BLaER1 treated with 17β-estradiol and CSF1 and Interleukin-3, amounts not matched to agents 10 nM and 100 nM (cell line): ENCODE results near the gene VIM.

Experiments used
- H3K27ac ChIP-seq, 11 experiments: shearing (Covaris generic); formaldehyde crosslinking; 2 replicates each; pipeline ENCODE4 v1.8.1; 2022
- H3K27me3 ChIP-seq, 11 experiments: shearing (Covaris generic); formaldehyde crosslinking; 2 replicates each; pipeline ENCODE4 v1.8.1; 2022
- H3K36me3 ChIP-seq, 11 experiments: shearing (Covaris generic); formaldehyde crosslinking; 2 replicates each; pipeline ENCODE4 v1.8.1; 2022
- H3K4me1 ChIP-seq, 10 experiments: shearing (Covaris generic); formaldehyde crosslinking; 2 replicates each; pipeline ENCODE4 v1.8.1; 2022
- H3K4me2 ChIP-seq, 11 experiments: shearing (Covaris generic); formaldehyde crosslinking; 2 replicates each; pipeline ENCODE4 v1.8.1; 2022
- H3K4me3 ChIP-seq, 10 experiments: shearing (Covaris generic); formaldehyde crosslinking; 2 replicates each; pipeline ENCODE4 v1.8.1; 2022
- H3K9ac ChIP-seq, 11 experiments: shearing (Covaris generic); formaldehyde crosslinking; 2 replicates each; pipeline ENCODE4 v1.8.1; 2022
- H3K9me3 ChIP-seq, 11 experiments: shearing (Covaris generic); formaldehyde crosslinking; replicated peaks in 1 of 11; 2 replicates each; pipeline ENCODE4 v1.8.1; 2022
- H4K20me1 ChIP-seq, 11 experiments: shearing (Covaris generic); formaldehyde crosslinking; 2 replicates each; pipeline ENCODE4 v1.8.1; 2022
- Cebpa-rat ChIP-seq, 11 experiments: shearing (Covaris generic); IDR thresholded peaks; 2 replicates each; pipeline ENCODE4 v1.8.1; 2022

Gene VIM

DNA sequence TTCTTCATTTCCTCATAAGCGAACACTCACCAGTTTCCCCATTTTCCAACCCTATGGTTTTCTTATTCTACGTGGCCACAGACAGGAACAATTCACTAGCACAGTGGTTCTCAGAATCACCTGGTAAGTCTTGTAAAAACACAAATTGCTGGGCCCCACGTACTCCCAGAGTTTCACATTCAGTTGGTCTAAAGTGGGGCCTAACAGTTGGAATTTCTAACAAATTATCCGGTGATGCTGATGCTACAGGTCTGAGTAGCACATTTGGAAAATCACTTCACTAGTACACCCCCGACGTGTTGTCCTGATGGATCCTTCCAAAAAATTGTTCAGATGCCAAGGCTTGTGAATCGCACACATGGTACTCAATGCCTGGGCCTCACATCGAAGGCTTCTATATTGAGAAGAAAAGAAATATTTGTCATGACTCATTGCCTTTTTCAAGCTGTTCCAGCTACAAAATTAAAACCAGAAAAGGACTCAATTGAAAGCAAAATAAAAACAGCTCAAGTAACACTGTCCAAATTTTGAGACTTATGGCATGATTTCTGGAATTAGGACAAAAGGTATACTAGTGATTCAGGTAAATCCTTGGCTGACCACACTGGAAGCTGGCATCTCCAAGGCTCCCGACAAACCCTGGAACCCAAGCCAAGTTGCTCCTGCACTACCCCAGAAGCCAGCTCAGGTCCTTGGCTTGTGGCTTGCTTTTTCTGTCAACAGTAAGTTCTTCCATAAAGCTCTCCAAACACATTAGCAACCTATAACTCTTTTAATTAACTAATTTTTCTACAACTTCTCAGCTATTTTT, 12.9 kb upstream of the VIM start:
- peak overlapping the region in 10 of 11 experiments; percentile 47 to 99 (median 82); a peak in 17 of 22 replicates for H3K27ac ChIP-seq
- no peaks in the 10 kb centered on the region for H3K27me3 ChIP-seq
- H3K4me3 ChIP-seq = no peak overlapping the region
- H3K36me3 ChIP-seq = no peaks in the 10 kb centered on the region
- peaks cover 0 to 65% (median 29%) of the 10 kb centered on the region in 10 experiments; a peak in 17 of 20 replicates for H3K4me1 ChIP-seq
- TF ChIP-seq Cebpa-rat (IDR thresholded peaks at IDR 0.05) = no peak
- H3K4me2 ChIP-seq = peak overlapping the region in 6 of 11 experiments; percentile 60 to 87 (median 81); a peak in 12 of 22 replicates
- H3K9ac ChIP-seq = peak overlapping the region in 5 of 11 experiments; percentile 1 to 86 (median 75); a peak in 6 of 22 replicates
- H3K9me3 ChIP-seq = 0 out of 22 replicates have a peak, but pooled peaks cover 0 to 4% (median 0%) of the 10 kb centered on the region in 11 experiments
- H4K20me1 ChIP-seq = no peaks in the 10 kb centered on the region

GRCh38 chr10:17215782-17216122, 12.3 kb upstream of the VIM start:
- Histone ChIP-seq H3K36me3 (no peaks in the 10 kb centered on the region), H3K27ac (peak overlapping the region; percentile 24 to 99 (median 78); a peak in 18 of 22 replicates), H3K27me3 (no peaks in the 10 kb centered on the region), H3K9me3 (0 out of 22 replicates have a peak, but pooled peaks cover 0 to 4% (median 0%) of the 10 kb centered on the region in 11 experiments), H3K9ac (peak overlapping the region in 5 of 11 experiments; percentile 48 to 86 (median 75); a peak in 9 of 22 replicates), H3K4me2 (peak overlapping the region in 8 of 11 experiments; percentile 47 to 87 (median 78); a peak in 13 of 22 replicates), H3K4me1 (peaks cover 0 to 65% (median 29%) of the 10 kb centered on the region in 10 experiments; a peak in 17 of 20 replicates), H3K4me3 (no peak overlapping the region; a peak in 1 of 20 replicates), H4K20me1 (no peaks in the 10 kb centered on the region)
- no peak for TF ChIP-seq Cebpa-rat (IDR thresholded peaks at IDR 0.05)

DNA sequence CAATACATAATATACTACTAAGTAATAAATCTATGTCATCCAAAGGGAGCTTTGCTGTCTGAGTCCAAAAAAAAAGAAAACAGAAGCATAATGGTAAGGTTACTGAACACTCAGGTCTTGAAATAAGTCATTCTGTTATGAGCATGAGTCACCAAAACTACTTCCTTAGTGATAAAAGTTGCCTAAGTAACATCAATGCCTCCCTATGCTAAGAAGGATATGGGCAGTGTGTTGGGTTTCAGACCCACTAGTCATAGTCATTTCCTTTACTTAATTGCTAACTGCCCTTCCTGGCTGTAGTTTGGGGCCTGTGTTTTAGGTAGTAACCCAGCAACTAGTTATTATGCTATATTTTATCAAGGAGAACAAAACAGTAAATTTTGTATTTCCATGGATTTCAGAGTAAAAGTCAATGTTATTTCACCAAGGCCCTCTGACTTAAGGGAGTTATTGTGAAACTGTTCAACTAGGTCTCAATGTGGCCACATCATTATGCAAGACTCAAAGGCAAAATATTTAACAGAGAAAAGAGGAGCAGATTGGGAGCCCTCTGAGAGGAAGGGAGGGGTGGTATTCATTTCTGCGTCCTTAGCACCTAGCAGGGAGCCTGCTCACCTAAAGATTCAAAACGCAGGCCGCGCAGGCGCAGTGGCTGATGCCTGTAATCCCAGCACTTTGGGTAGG, 11.7 kb upstream of the VIM start:
- Histone ChIP-seq H3K4me2 (peak overlapping the region in 9 of 11 experiments; percentile 2 to 87 (median 77); a peak in 18 of 22 replicates), H3K9me3 (0 out of 22 replicates have a peak, but pooled peaks cover 0 to 4% (median 0%) of the 10 kb centered on the region in 11 experiments), H3K36me3 (no peaks in the 10 kb centered on the region), H4K20me1 (no peaks in the 10 kb centered on the region), H3K27me3 (no peaks in the 10 kb centered on the region), H3K4me3 (peak overlapping the region in 1 of 10 experiments; percentile 18; a peak in 1 of 20 replicates), H3K9ac (peak overlapping the region in 8 of 11 experiments; percentile 45 to 86 (median 71); a peak in 15 of 22 replicates), H3K27ac (peak overlapping the region; percentile 24 to 99 (median 78)), H3K4me1 (peaks cover 0 to 69% (median 29%) of the 10 kb centered on the region in 10 experiments; a peak in 17 of 20 replicates)
- peak in 6 of 11 experiments; percentile 27 to 80 (median 59); a peak in 9 of 22 replicates for TF ChIP-seq Cebpa-rat (IDR thresholded peaks at IDR 0.05)

GRCh38 chr10:17216901-17217395, 11.1 kb upstream of the VIM start:
- peak overlapping the region; percentile 24 to 99 (median 78) for H3K27ac ChIP-seq

DNA sequence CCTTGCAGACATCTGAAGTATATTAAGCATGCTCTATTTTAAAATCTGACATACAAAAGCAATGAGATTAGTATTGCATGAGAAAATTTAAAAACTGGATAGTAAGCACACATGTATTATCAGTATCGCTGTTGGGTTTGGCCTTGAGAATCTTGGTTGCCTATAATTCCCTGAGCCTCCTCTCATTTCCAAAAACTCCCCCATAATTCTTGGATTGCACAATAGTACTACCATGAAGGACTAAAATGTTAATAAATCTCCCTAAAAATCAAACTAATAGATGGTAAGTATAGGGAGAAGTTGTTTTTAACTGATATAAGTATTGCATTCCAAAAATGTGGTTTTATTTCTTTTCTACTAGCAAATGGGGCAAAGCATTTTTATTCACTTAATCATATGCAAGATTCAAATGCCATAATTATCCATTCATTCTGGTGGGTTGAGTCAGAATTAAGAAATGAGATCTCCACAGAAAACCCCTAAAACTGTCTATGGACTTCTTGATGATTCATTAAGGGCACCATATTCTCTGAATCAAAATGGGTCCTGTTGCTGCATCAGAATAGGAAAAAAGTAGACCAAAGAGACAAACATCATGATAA, 10.3 kb upstream of the VIM start:
- Histone ChIP-seq H3K27ac (peak overlapping the region in 9 of 11 experiments; percentile 58 to 99 (median 87); a peak in 14 of 22 replicates), H3K4me3 (no peak overlapping the region), H3K9ac (peak overlapping the region in 2 of 11 experiments; percentile 67 to 75; a peak in 2 of 22 replicates), H3K4me2 (peak overlapping the region in 4 of 11 experiments; percentile 77 to 87 (median 81); a peak in 6 of 22 replicates), H3K4me1 (peaks cover 0 to 71% (median 31%) of the 10 kb centered on the region in 10 experiments; a peak in 17 of 20 replicates), H3K27me3 (no peaks in the 10 kb centered on the region), H3K36me3 (no peaks in the 10 kb centered on the region), H3K9me3 (0 out of 22 replicates have a peak, but pooled peaks cover 0 to 4% (median 0%) of the 10 kb centered on the region in 11 experiments), H4K20me1 (no peaks in the 10 kb centered on the region)
- no peak for TF ChIP-seq Cebpa-rat (IDR thresholded peaks at IDR 0.05)

More at GRCh38 chr10:17216901-17217395, 11.1 kb upstream of the VIM start:
- Histone ChIP-seq H3K9ac (peak overlapping the region in 8 of 11 experiments; percentile 45 to 86 (median 71); a peak in 15 of 22 replicates), H3K4me3 (0 out of 20 replicates have a peak overlapping the region, but pooled peaks of 1 of the 10 experiments have one; percentile 18), H3K4me2 (peak overlapping the region in 9 of 11 experiments; percentile 2 to 87 (median 77); a peak in 17 of 22 replicates), H3K36me3 (no peaks in the 10 kb centered on the region), H3K4me1 (peaks cover 0 to 71% (median 29%) of the 10 kb centered on the region in 10 experiments; a peak in 17 of 20 replicates), H3K9me3 (0 out of 22 replicates have a peak, but pooled peaks cover 0 to 4% (median 0%) of the 10 kb centered on the region in 11 experiments), H4K20me1 (no peaks in the 10 kb centered on the region), H3K27me3 (no peaks in the 10 kb centered on the region)
- no peak for TF ChIP-seq Cebpa-rat (IDR thresholded peaks at IDR 0.05)

GRCh38 chr10:17219024-17219423, 9.0 kb upstream of the VIM start:
- no peak overlapping the region for H3K9ac ChIP-seq
- 0 out of 22 replicates have a peak, but pooled peaks cover 0 to 4% (median 0%) of the 10 kb centered on the region in 11 experiments for H3K9me3 ChIP-seq
- no peak for TF ChIP-seq Cebpa-rat (IDR thresholded peaks at IDR 0.05)
- H3K4me3 ChIP-seq = no peak overlapping the region
- H3K36me3 ChIP-seq = no peaks in the 10 kb centered on the region
- H4K20me1 ChIP-seq = no peaks in the 10 kb centered on the region
- H3K4me1 ChIP-seq = peaks cover 0 to 71% (median 28%) of the 10 kb centered on the region in 10 experiments; a peak in 17 of 20 replicates
- no peak overlapping the region; a peak in 1 of 22 replicates for H3K27ac ChIP-seq
- H3K27me3 ChIP-seq = no peaks in the 10 kb centered on the region
- H3K4me2 ChIP-seq = no peak overlapping the region

DNA sequence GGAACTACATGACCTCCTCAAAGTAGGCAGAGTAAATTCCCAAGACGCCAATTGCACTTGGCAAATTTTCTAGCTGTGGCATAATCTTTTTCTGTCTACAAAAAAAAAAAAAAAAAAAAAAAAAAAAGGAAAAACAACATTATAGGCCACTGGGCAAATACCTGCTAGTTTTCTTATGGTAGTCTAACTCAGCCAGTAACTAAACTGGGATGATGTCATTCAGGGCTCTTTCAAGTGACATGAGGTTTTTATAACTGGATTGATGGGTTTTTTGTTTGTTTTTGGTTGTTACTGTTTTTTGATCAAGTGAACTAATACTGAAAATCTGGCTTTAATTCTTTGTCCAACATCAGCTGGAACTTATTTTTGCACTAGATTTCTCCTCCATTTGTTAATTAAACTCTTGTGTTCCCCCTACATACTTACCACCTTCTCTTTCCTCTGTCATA, 7.4 kb upstream of the VIM start:
- Histone ChIP-seq H3K27ac (peak overlapping the region in 1 of 11 experiments; percentile 7; a peak in 1 of 22 replicates), H3K4me2 (0 out of 22 replicates have a peak overlapping the region, but pooled peaks of 1 of the 11 experiments have one; percentile 68), H4K20me1 (no peaks in the 10 kb centered on the region), H3K9ac (no peak overlapping the region), H3K27me3 (no peaks in the 10 kb centered on the region), H3K36me3 (no peaks in the 10 kb centered on the region), H3K4me3 (no peak overlapping the region), H3K9me3 (0 out of 22 replicates have a peak, but pooled peaks cover 0 to under 1% (median 0%) of the 10 kb centered on the region in 11 experiments), H3K4me1 (peaks cover under 1 to 71% (median 25%) of the 10 kb centered on the region in 10 experiments; a peak in 18 of 20 replicates)
- no peak for TF ChIP-seq Cebpa-rat (IDR thresholded peaks at IDR 0.05)
